Ureter (tissue), 1 donor: ENCODE results near the gene MEIG1. TPM values are rescaled to one million over a fixed set of nuclear protein-coding genes. Genes with fewer than 3 reads are reported as not detected.
A peak's percentile ranks its signal among the peaks of the same experiment; 100 is the strongest.
"Not testable (repeated sequence)": the region's sequence is repeated elsewhere in the genome, so short reads cannot be mapped to it uniquely, and the experiment has no call there.

Source experiments
- DNase-seq: peaks from one replicate; pipeline ENCODE4 v3.0.0-alpha.2; 2020; ENCODE audit warnings: low spot score
- total RNA-seq: library from RNA; stranded (reverse); gene quantifications from one replicate; pipeline ENCODE4 v1.2.4, GENCODE V29; 2023
- donor health status: DM: yes; HTN: yes; CAD: no.

The MEIG1 gene
- total RNA-seq, 1 donor from 2014 or later: 1.1 TPM

GRCh38 chr10:14954934-14955333 lies 4.3 kb upstream of the MEIG1 start:
- no peak for DNase-seq

- no peak for DNase-seq
These were observed 342 bp upstream of the MEIG1 start for GRCh38 chr10:14958872-14959220.

DNA sequence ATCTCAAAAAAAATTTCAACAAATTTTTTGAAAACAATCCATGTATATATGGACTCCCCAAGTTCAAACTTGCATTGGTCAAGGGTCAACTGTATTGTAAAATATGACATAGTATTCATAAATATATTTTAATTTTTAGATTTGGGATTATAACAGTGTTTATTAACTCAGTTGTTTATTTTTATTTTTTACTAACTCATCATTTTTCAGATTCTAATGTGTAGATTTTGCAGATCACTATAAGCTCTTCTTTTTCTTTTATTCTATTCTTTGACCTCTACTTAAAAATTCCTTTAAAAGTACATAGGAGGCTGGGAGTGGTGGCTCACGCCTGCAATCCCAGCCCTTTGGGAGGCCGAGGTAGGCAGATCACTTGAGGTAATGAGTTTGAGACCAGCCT lies 8.7 kb downstream of the MEIG1 start:
- no peak for DNase-seq

DNA sequence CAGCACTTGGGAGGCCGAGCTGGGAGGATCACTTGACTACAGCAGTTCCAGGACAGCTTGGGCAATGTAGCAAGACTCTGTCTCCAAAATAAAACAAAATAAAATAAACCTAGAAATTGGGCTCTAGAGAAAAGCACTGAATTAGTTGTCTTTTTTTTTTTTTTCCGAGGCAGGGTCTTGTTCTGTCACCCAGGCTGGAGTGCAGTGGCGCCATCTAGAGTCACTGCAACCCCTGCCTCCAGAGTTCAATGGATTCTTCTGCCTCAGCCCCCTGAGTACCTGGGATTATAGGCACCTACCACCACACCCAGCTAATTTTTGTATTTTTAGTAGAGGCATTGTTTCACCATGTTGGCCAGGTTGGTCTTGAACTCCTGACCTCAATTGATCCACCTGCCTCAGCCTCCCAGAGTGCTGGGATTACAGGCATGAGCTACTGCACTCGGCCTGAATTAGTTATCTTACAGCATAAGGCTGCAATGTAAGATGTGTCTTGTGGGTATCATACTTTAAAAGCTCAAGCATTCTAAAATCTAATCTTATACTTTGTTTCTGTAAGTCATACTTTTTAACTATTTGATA lies 12.8 kb downstream of the MEIG1 start:
- DNase-seq: no peak

DNA sequence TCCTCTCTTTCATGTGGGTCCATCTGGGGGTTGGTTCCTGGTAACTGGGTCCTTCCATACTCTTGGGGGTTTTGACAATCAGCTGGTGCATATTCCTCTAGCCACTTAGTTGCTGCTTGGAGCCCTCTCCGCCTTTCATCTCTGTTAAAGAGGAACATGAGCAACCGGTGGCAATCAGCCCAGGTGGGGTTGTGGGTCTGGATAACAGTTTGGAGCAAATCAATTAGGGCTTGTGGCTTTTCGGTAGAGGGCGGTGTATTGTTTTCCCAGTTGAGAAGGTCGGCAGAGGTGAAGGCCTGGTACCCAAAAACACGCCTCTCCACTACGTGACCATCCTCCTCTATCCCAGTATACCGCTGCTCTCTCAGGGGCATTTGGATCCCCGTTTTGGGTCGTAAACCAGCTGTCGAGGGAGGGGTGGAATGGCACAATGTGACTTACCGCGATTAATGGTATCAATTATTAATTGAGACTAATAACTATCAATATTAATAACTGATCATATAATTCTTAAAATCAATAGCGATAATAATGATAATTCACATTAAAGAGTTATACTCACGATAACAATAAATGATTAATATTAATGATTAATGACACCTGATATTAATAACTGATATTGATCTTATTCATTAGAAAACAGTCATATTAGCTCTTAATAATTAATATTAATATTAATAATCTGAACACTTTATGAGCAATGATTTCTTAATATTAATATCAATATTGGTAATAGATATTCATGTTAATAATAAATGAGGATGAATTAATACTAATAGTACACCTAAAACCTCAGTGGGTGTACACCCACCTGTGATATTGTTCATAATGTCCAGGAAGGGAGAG lies 15.2 kb downstream of the MEIG1 start:
- DNase-seq: not testable (repeated sequence)

GRCh38 chr10:14975672-14976273 lies 16.6 kb downstream of the MEIG1 start:
- DNase-seq: no peak

- no peak for DNase-seq
These were observed 23.6 kb downstream of the MEIG1 start for GRCh38 chr10:14982744-14983143.

DNA sequence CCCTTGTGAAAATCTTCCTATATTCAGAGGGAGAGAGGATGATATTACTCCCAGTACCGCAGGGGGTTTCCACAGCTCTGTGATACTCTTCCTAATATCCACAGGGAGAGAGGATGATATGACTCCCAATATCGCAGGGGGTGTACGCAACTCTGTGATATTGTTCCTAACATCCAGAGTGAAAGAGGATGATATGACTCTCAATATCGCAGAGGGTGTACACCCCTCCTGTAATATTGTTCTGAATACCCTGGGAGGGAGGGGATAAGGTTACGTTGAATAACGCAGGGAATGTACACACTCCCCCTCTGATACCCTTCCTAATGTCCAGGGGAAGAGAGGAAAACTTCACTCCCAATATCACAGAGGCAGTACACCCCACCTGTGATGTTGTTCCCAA lies 30.4 kb downstream of the MEIG1 start:
- not testable (repeated sequence) for DNase-seq

GRCh38 chr10:14991035-14991749 lies 32.0 kb downstream of the MEIG1 start:
- DNase-seq: peak; percentile 64

DNA sequence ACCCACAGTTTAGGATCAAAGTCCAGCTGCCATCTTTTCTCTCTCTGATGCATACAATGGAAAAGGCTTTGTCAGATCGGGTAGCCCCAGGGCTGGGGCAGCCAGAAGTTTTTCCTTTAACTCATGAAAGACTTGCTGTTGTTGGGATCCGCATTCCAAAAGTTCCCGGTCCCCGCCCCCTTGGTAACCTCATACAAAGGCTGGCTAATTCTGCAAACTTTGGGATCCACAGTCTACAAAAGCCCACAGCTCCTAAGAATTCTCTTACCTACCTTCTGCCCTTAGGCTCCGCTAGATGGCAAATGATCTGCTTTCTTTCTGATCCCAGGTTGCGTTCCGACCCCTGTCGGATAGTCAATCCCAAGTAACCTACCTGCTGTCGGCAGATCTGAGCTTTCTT lies 33.1 kb downstream of the MEIG1 start:
- not testable (repeated sequence) for DNase-seq

- not testable (repeated sequence) for DNase-seq
These were observed 34.6 kb downstream of the MEIG1 start for GRCh38 chr10:14993500-14994455.

DNA sequence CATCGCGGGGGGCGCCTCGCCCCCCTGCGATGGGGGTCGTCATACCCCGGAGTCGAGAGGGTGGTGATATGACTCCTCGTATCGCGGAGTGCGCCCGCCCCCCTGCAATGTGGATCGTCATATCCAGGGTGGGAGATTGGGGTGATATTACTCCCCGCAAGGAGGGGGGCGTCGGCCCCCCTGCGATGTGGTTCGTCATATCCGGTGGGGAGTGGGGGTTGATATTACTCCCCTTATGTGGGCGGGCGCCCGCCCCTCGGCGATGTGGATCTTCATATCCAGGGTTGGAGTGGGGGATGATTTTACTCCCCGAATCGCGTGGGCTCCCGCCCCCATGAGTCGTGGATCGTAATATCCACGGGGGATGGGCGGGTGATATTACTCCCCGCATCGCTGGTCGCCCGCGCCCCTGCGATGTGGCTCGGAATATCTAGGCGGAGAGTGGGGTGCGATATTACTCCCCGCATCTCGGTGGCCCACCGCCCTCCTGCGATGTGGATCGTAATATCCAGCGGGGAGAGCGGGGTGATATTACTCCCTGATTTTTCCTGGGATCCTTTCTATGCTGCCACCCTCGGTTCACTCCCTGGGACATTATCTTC lies 36.9 kb downstream of the MEIG1 start:
- no peak for DNase-seq

- peak; percentile 60 for DNase-seq
These were observed 54.3 kb downstream of the MEIG1 start for GRCh38 chr10:15013530-15013929.

- DNase-seq: no peak
These were observed 56.3 kb downstream of the MEIG1 start for GRCh38 chr10:15015451-15015850.

- not testable (repeated sequence) for DNase-seq
These were observed 61.8 kb downstream of the MEIG1 start for GRCh38 chr10:15020966-15021365.

Other genes with a start within 250 kb of the MEIG1 start
- 67.2 TPM for gene FAM107B, start 184.5 kb upstream of the MEIG1 start, total RNA-seq
- 3.8 TPM for gene CDNF, start 121.4 kb upstream of the MEIG1 start, total RNA-seq
- 15.4 TPM for gene HSPA14, start 121.1 kb upstream of the MEIG1 start, total RNA-seq
- gene MSANTD7, start 121.1 kb upstream of the MEIG1 start, total RNA-seq: 14.4 TPM
- gene SUV39H2, start 80.5 kb upstream of the MEIG1 start, total RNA-seq: 14.2 TPM
- gene DCLRE1C, start 5.3 kb upstream of the MEIG1 start, total RNA-seq: 21.6 TPM
- not detected for gene OLAH, start 84.6 kb downstream of the MEIG1 start, total RNA-seq
- 0.86 TPM for gene ACBD7, start 129.4 kb downstream of the MEIG1 start, total RNA-seq
- 19.1 TPM for gene RPP38, start 138.0 kb downstream of the MEIG1 start, total RNA-seq
- gene NMT2, start 209.3 kb downstream of the MEIG1 start, total RNA-seq: 9.7 TPM